ENCODE data around the gene ZNF316.
A peak's percentile ranks its signal among the peaks of the same experiment; 100 is the strongest.

ZNF316 gene

DNA sequence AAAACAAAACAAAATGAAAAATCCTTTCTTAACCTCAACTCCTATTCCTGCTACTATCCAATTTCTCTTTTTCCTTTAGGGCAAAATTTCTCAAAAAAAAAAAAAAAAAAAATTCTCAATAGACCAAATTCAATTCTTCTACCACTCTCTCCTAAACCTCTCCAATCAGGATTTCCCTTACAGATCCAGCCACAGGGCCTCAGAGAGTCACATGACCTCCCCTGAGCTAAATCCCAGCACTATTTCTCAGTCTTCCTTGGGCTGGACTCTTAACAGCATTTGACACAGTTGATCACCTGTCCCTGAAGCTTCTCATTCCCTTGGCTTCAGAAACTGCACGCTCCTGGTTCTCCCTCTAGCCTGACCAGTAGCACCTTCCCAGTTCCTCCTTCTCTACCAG lies 64.7 kb downstream of the ZNF316 start:
- peak in 1 of 3 experiments; percentile 8 for DNase-seq

All from NCI-H1417 (cell line).